GM12878 (cell line): ENCODE results near the gene CPA2.

Source experiments
- CHD1 ChIP-seq: IDR thresholded peaks from 2 replicates; pipeline ENCODE4 v1.6.1; 2012; ENCODE audit warnings: low read depth, low read length, improper control_type of control experiment
- CTCF ChIP-seq, 3 experiments: IDR thresholded peaks in 2 of 3; conservative IDR thresholded peaks in 1 of 3; 2 replicates each; pipeline ENCODE4 v1.5.1; 2011; ENCODE audit warnings: low read depth in 3 of 3, low read length in 3 of 3, mild to moderate bottlenecking in 3 of 3, control low read depth in 2 of 3, moderate library complexity in 2 of 3, inconsistent platforms in 1 of 3, mixed read lengths in 1 of 3; ENCODE audit not compliant: control insufficient read depth in 2 of 3, insufficient read depth in 1 of 3; ENCODE audit errors: extremely low read depth in 1 of 3
- EP300 ChIP-seq, 2 experiments: fragments of 150-350 bp in 1 of 2; IDR thresholded peaks; 2 replicates each; pipeline ENCODE4 v1.6.1; 2011 to 2012; ENCODE audit warnings: low read depth in 2 of 2, low read length in 2 of 2, borderline replicate concordance in 1 of 2, improper control_type of control experiment in 1 of 2, inconsistent platforms in 1 of 2; ENCODE audit not compliant: control insufficient read depth in 1 of 2
- EZH2 ChIP-seq: IDR thresholded peaks from 2 replicates; pipeline ENCODE4 v1.6.1; 2012; ENCODE audit warnings: low read depth, mild to moderate bottlenecking, control low read depth, inconsistent platforms, low read length, borderline replicate concordance; ENCODE audit not compliant: control insufficient read depth
- FOS ChIP-seq: IDR thresholded peaks from 3 replicates; pipeline ENCODE4 v1.6.1; 2011; ENCODE audit warnings: borderline replicate concordance; ENCODE audit not compliant: insufficient read length; ENCODE audit errors: extremely low read depth
- HCFC1 ChIP-seq: fragments of 150-350 bp; IDR thresholded peaks from 2 replicates; pipeline ENCODE4 v1.6.1; 2014; ENCODE audit warnings: low read length
- PML ChIP-seq: IDR thresholded peaks from 2 replicates; pipeline ENCODE4 v1.6.1; 2012; ENCODE audit warnings: low read length, inconsistent platforms
- RAD21 ChIP-seq: IDR thresholded peaks from 2 replicates; pipeline ENCODE4 v1.6.1; 2011; ENCODE audit warnings: mild to moderate bottlenecking, low read depth, low read length, moderate library complexity; ENCODE audit not compliant: insufficient read depth
- SREBF1 ChIP-seq: IDR thresholded peaks from 2 replicates; pipeline ENCODE4 v1.6.1; 2012; ENCODE audit warnings: mild to moderate bottlenecking, low read length
- TAF1 ChIP-seq: IDR thresholded peaks from 2 replicates; pipeline ENCODE4 v1.6.1; 2011; ENCODE audit warnings: mild to moderate bottlenecking, low read depth, low read length, borderline replicate concordance
- ZBED1 ChIP-seq: IDR thresholded peaks from 2 replicates; pipeline ENCODE4 v1.6.1; 2016; ENCODE audit warnings: borderline replicate concordance
- ZSCAN29 ChIP-seq: fragments of 450-650 bp; IDR thresholded peaks from 2 replicates; pipeline ENCODE4 v1.6.1; 2017; ENCODE audit warnings: mild to moderate bottlenecking, moderate library complexity

GRCh38 chr7:130314305-130314704 lies 47.6 kb downstream of the CPA2 start:
- TF ChIP-seq HCFC1 (no peak), TAF1 (no peak), ZSCAN29 (no peak), CTCF (IDR thresholded peaks at IDR 0.05 in 2 of 3, conservative IDR thresholded peaks at IDR 0.05 in 1 of 3; ENCODE audit: control insufficient read depth in 2 of 3, extremely low read depth in 1 of 3, insufficient read depth in 1 of 3, low read depth in 3 of 3, low read length in 3 of 3) (no peak), EZH2 (no peak), CHD1 (no peak), SREBF1 (no peak), EP300 (IDR thresholded peaks at IDR 0.05; ENCODE audit: borderline replicate concordance in 1 of 2, control insufficient read depth in 1 of 2, low read depth in 2 of 2, low read length in 2 of 2) (no peak), PML (no peak), FOS (no peak), ZBED1 (no peak), RAD21 (no peak)
